Memory B cell (primary cell): Measurements from ENCODE around the gene SLC17A7.
A peak's percentile ranks its signal among the peaks of the same experiment; 100 is the strongest.

Experiments
- ATAC-seq: fragments of 150-1000 bp; cut with Tn5 transposase; 2 replicates; pipeline ENCODE4 v1.10.0; 2021; ENCODE audit warnings: low read depth, mild to moderate bottlenecking, moderate library complexity
- DNase-seq, 2 donors: peaks; one replicate each; pipeline ENCODE4 v3.0.0; 2022; ENCODE audit warnings: low spot score in 2 of 2
- H3K27ac Mint-ChIP-seq: one replicate; pipeline ENCODE4 v1.8.0; 2022; ENCODE audit warnings: mild to moderate bottlenecking, moderate library complexity, mixed read lengths
- H3K27me3 Mint-ChIP-seq: one replicate; pipeline ENCODE4 v1.8.0; 2022; ENCODE audit warnings: mixed read lengths
- H3K36me3 Mint-ChIP-seq: one replicate; pipeline ENCODE4 v1.8.0; 2022; ENCODE audit warnings: mild to moderate bottlenecking, mixed read lengths
- H3K4me1 Mint-ChIP-seq: one replicate; pipeline ENCODE4 v1.8.0; 2022; ENCODE audit warnings: mixed read lengths
- H3K4me3 Mint-ChIP-seq: one replicate; pipeline ENCODE4 v1.8.0; 2022; ENCODE audit warnings: mild to moderate bottlenecking, moderate library complexity, mixed read lengths
- H3K9me3 Mint-ChIP-seq: one replicate; pipeline ENCODE4 v1.8.0; 2022; ENCODE audit warnings: mixed read lengths

Gene SLC17A7

DNA sequence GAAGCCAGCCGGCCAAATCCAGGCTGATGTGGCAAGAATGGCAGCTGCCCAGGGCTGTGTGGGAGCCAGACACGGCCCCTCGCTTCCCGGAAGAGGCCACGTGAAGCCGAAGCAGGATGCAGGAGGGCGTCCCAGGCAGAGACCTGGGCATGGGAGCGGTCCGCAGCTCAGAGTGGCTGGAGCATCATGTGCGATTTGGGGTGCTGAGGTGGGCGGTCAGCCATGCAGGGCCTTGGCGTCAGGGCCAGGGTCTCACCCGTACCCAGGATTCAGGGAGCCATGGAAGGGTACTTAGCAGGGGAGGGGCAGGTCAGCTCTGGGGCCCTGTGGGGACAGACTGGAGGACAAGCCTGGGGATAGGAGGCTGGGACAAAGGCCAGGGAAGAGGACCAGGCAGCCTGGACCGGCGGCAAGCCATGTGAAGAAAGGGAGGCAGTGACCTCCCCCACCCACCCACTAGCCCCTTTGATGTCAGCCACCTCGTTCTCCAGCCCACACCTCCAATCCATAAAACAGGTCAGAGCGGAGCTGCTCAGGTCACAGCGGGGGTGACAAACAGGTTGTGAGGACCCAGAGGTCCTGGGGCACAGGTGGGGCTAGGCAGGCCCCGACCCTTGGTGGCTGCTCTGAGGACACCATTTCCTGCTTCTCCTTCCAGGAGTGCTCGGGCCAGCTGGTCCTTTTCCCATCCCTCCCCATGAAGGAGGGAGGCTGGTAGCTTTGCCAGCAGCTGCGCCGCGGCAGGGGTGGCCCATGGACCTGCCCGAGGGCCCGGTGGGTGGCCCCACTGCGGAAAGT lies 51.0 kb downstream of the SLC17A7 start:
- peak overlapping the region; percentile 70 for H3K27ac Mint-ChIP-seq
- no peaks in the 10 kb centered on the region for H3K27me3 Mint-ChIP-seq
- DNase-seq (no peak), ATAC-seq (no peak)
- H3K9me3 Mint-ChIP-seq, result peaks cover 1% of the 10 kb centered on the region
- peak overlapping the region; percentile 58 for H3K4me3 Mint-ChIP-seq
- no peaks in the 10 kb centered on the region for H3K36me3 Mint-ChIP-seq
- peaks cover 29% of the 10 kb centered on the region for H3K4me1 Mint-ChIP-seq

DNA sequence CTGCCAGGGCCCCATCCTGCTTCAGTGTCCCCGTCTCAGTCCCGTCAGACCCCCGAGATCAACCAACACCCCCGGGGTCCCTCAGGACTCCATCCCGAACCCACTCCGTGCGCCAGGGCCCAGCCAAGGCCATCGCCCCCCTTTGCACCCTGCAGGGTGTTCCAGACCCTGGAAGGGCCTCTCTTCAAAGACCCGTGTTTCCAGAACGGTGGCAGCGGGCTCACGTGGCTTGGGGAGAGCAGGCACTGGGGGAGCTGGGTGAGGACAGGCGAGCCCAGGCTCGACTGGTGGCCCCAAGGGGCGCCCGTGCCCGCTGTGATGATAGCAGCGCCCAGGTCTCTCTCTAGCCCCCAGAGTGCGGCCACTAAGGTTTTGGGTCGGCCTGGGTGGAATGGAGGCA lies 51.9 kb downstream of the SLC17A7 start:
- H3K27ac Mint-ChIP-seq, result peak overlapping the region; percentile 70
- ATAC-seq (no peak), DNase-seq (no peak)
- no peaks in the 10 kb centered on the region for H3K36me3 Mint-ChIP-seq
- H3K27me3 Mint-ChIP-seq, result no peaks in the 10 kb centered on the region
- H3K4me1 Mint-ChIP-seq, result peaks cover 29% of the 10 kb centered on the region
- no peak overlapping the region for H3K4me3 Mint-ChIP-seq
- peaks cover 1% of the 10 kb centered on the region for H3K9me3 Mint-ChIP-seq

DNA sequence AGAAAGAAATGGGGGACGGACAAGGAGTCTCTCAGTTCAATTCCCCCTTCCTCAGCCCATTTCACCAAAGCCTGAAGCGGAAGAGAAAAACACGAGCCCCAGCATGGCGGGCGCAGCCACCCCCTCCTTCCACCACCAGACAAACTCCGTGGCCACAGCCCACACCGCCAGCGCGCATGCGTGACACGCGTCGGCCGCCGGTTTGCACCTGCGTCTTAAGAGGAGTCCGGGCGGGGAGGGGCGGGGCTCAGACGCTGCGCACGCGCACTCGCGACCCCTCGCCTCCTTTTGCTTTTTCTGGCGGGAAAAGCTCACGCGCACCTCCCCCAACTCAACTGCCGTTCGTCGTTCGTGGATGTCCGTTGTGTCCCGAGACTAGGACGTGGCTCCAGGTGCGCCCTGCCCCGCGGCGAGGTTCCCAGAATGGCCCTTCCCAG lies 53.4 kb downstream of the SLC17A7 start, which contains the start of gene KASH5:
Gene KASH5 (plus strand): TSS at position 314 of the 437 bp plus-strand sequence. CDS start 2,635 bp downstream, outside the sequence.
- H3K9me3 Mint-ChIP-seq, result peaks cover 1% of the 10 kb centered on the region
- H3K36me3 Mint-ChIP-seq, result no peaks in the 10 kb centered on the region
- peak within 1 kb of the TSS; percentile 79 for H3K4me3 Mint-ChIP-seq
- ATAC-seq (peak; percentile 65), DNase-seq (peak; percentile 60 to 87)
- peaks cover 29% of the 10 kb centered on the region for H3K4me1 Mint-ChIP-seq
- H3K27me3 Mint-ChIP-seq, result no peaks in the 10 kb centered on the region
- H3K27ac Mint-ChIP-seq, result peak within 1 kb of the TSS; percentile 85

DNA sequence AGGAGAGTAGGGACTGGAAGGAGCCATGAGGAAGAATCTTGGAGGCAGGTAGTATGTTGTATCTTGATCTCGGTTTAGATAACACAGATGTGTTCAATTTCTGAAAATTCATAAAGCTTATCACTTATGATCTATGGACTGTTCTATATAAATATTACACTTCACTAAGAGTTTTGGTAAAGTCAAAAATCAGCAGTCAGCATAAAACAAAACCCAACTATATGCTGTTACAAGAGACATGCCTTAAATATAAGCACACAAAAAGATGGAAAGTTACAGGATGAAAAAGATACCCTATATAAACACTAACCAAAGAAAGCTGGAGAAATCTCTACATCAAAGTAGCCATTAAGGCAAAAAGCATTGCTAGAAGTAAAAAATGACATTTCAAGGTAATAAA lies 57.7 kb downstream of the SLC17A7 start:
- H3K27ac Mint-ChIP-seq, result no peak overlapping the region
- peaks cover 7% of the 10 kb centered on the region for H3K9me3 Mint-ChIP-seq

DNA sequence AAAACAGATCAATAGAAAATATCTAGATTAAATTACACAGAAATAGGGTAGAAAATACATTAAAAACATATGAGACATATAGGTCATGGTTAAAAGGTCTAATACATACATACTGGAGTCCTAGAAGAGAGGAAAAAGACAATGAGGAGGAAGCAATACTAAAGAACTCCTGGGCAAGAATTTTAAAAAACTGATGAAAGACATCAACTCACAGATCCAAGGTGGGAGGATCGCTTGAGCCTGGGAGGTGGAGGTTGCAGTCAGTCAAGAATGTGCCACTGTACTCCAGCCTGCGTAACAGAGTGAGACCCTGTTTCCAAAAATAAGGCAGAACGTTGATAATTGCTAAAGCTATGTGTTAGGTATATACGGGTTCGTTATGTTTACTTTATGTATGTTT lies 58.7 kb downstream of the SLC17A7 start:
- DNase-seq, result no peak
- Mint-ChIP-seq H3K4me1 (peaks cover 3% of the 10 kb centered on the region), H3K4me3 (no peak overlapping the region), H3K9me3 (peaks cover 7% of the 10 kb centered on the region), H3K27ac (no peak overlapping the region), H3K36me3 (peaks cover 5% of the 10 kb centered on the region), H3K27me3 (no peaks in the 10 kb centered on the region)
- no peak for ATAC-seq

More for the DNA sequence above, 57.7 kb downstream of the SLC17A7 start:
- no peak for DNase-seq
- no peak for ATAC-seq
- Mint-ChIP-seq H3K27me3 (no peaks in the 10 kb centered on the region), H3K36me3 (peaks cover 5% of the 10 kb centered on the region), H3K4me3 (no peak overlapping the region), H3K4me1 (peaks cover 8% of the 10 kb centered on the region)

DNA sequence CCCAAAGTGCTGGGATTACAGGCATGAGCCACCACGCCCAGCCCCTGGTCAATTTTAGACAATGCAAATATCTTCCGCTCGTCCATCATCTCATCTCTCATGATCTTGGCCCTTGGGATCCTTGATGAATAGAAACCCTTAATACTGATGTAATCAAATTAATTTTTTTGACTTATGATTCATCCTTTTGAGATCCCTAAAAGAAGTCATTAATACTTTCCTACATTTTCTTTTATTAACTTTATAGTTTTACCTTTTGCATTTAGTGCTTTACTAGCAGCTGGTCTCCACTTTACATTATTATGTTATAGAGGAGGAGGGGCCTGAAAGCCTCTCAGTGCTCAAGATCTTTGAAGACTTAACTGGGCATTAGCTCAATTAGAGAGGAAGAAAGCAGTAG lies 60.9 kb downstream of the SLC17A7 start:
- Mint-ChIP-seq H3K9me3 (peaks cover 6% of the 10 kb centered on the region), H3K27ac (no peak overlapping the region), H3K4me1 (peaks cover 3% of the 10 kb centered on the region), H3K4me3 (no peak overlapping the region), H3K36me3 (peaks cover 7% of the 10 kb centered on the region), H3K27me3 (peaks cover 5% of the 10 kb centered on the region)
- ATAC-seq (no peak), DNase-seq (no peak)
